Stimulated activated CD8-positive, alpha-beta memory T cell treated with anti-CD3 and anti-CD28 coated beads, Interleukin-12 subunit alpha, Interleukin-12 subunit beta, amount 100 ng/mL, for 24 hours (primary cell): ENCODE data around the gene TSPAN33.

Experiments
- DNase-seq: peaks from one replicate; pipeline ENCODE4 v3.0.0-alpha.2; 2020; ENCODE audit errors: extremely low read depth

The TSPAN33 gene

DNA sequence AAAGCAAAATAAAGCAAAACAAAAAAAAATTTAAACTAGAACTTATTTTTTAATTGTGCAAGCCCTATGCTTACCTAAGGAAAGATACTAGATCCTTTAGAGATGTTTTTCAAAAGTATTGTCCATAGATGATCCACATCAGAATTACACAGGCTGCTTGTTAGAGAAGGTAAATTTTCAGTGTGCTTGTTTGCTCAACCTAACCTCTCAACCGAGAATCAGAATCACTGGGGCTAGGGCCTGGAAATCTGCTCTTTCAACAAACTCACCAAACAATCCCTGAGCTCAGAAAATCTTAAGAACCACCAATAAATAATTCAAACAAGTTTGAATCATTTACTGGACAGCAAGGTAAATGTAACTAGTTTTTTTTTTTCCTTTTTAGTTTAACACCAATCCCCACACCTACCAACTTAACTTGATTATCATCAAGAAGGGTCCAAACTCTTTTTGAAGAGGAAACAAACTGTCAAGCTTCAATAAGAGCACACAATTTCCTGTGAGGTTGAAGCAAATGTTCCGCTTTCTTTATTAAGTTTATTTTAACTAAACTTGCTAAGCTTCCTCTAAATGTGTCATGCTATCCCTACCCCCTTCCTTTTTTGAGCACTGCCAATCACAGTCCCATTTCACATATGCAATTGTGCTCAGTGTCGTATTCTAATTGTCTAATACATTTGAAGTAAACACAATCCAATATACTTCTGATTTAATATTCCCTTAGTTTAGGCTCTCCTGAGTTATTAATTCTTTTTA lies 7.4 kb upstream of the TSPAN33 start:
- DNase-seq: no peak

DNA sequence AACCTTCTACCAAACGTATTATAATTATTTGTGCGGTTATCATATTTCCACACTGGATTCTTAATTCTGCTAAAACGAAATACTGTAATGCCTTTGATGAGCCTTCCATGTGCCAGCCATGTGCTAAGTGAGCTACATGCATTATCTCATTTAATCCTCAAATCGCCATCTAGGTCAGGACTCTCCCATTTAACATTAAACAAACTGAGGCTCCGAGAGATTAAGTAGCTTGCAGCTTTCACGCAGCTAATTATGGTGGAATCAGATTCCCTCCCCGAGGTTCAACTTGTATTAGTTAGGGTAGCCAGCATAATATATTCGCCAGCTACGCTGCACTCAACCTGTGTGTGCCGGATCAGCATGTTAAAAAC lies 798 bp upstream of the TSPAN33 start:
- no peak for DNase-seq

DNA sequence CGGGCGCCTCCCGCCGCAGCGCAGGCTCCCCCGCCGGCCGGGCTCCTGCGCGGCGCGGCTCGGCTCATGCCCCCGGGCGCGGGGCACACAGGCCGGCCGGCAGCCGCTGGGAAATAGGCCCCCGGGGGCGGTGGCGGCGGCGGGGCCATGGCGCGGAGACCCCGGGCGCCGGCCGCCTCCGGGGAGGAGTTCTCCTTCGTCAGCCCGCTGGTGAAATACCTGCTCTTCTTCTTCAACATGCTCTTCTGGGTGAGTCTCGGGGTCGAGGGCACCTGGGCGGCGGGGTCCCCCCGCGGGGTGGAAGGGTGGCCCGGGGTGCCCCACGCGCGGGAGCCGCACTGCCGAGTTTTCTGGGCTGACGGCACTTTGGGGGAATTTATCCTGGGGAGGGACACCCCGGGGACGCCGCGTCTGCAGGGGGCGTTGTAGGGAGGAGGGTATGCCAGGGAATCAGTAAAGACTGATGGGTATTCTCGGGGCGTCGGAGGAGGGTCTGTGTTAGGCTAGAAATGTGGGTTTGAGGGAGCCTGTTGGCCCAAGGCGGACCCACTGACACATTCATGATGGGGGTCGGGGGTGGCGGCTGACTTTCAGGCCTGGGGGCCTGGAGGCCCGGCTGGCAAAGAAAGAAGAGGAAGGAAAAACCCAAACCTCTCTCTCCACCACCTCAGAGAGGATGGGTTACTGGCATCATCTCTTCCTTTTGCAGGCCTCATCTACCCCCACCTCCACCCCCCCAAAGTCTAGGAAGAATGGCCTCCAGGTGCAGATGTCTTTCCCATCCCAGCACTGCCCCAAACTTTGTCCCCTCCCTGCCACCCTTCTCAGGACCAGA lies 544 bp downstream of the TSPAN33 start:
- DNase-seq: no peak

DNA sequence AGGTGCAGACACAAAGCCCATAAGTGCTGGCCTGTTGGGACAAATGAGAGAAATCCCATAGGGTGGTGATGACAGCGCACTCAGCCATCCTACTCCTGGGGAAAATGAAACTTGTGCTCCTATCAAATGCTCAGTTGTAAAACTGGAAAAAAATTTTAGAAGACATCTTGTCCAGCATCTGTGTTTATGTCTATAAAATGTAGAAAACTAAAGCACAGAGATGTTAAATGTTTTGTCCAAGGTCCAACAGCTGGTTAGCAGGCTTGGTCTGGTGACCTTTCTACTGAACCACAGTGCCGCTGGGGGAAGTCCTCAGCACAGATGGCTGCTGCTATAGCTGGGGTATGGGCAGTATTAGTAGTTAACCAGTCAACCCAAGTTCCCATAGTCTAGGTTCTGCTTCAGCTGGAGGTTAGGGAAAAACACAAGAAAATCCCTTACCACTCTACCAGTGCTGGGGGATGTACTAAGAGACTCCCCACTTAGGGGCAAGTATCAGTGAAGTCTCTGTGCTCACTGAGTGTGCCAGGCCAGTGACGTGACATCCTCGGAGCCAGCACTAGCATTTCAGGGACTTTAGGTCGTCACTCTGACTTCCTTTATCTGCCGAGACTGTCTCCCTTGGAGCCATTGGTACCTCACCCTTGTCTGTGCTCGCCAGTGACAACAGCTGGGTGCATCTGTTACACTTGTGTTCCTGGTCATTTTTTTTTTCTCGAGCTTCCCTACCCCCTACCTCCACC lies 1.9 kb downstream of the TSPAN33 start:
- DNase-seq: no peak

DNA sequence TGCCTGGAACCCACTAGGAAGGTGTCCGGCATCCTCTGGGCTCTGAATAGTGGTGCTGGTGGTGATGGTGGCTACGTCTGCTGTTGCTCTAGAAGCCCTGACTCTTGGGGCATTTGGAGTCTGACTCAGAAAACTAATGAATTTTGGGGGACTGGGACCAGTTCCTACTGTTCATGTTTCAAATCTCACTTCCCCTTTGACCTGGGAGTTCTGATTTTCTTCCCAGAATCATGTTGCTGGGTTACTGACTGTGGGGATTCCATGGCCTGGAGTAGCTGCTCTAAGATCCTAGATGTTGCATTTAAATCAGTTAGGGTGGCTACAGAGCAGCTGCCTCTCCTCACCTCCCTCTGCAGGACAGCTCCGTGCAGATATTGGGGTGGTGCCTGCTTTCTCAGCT lies 3.2 kb downstream of the TSPAN33 start:
- DNase-seq: no peak

DNA sequence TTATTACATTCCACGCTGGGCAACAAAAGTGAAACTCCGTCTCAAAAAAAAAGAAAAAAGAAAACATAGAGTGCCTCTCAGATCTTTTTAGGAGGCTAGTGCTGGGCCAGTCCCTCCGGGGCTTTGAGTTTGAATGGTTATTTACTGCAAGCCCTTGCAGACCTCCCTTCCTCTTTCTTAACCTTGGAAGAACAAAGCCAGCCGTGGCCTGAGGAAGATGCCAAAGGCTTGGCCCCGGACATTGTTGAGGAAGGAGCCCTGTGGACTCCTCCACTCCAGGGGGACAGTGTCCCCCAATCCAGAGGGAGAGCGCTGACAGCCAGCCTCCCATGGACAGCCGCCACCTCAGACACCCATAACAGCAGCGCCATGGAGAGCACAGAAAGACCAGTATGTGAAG lies 5.0 kb downstream of the TSPAN33 start:
- no peak for DNase-seq

DNA sequence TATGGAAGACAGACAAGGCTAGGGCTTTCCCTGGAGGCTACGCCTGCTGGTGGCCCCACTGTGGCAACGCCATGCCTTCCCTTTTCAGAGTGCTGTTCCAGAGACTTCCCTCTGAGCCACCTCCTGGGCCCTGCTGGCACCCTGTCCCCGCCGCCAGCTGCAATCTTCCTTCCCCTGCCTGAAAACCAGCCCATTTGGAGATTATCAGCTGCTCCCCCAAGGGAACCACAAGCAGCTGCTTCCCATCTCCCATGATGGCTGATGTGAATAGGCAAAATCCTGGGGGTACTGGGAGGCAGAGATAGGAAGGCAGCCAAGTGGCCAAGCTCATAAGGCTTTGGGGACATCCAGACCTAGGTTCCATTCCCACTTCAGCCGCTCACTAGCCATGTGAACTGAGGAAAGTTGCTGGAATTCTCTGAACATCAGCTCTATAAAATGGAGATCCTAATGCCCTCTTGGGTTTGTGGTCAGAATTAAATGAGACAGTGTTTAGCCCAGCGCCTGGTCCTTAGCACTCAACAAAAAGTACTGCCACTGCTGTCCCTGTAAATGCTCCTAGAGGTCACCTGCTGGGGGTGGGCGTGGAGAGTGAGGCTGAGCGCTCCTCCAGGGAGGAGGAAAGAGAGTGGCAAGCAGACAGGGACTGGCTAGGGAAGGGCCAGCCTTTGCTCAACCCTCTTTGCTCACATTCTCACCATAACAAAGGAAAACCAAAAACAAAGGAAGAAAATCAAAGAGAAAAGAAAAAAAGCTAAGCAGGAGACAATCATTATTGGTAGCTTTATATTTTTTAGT lies 5.9 kb downstream of the TSPAN33 start:
- no peak for DNase-seq

DNA sequence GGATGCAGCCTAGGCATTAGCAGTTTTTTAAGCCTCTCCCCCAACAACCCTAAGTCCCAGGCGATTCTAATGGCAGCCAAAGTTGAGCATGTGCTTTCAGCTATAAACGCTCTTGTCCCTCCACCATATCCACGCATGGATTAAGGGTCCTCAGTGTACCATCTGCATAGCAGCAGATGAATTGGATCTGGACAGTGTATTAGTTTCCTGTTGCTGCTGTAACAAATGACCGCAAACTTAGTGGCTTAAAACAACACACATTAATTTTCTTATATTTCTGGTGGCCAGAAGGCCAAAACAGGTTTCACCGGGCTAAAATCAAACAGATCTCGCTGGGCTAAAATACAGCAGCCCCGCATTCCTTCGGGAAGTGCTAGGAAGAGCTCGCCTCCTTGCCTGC lies 13.1 kb downstream of the TSPAN33 start:
- DNase-seq: no peak

DNA sequence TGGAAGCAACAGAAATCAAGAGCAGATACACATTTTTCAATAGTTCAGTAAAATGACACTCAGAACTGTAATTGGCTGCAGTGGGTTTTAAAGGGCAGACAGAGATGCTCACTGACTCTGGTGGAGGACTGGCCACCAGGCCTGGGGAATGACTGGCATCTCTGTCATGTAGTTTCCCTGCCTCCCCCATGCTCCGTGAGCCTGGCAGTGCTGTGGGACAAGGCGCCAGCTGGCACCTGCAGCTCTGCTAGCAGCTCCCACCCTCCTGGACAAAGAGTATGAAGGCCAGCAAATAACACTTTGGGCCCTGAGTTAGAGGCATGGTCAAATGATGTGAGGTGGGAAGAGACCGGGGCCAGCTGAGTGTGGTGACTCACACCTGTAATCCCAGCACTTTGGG lies 15.0 kb downstream of the TSPAN33 start:
- no peak for DNase-seq

DNA sequence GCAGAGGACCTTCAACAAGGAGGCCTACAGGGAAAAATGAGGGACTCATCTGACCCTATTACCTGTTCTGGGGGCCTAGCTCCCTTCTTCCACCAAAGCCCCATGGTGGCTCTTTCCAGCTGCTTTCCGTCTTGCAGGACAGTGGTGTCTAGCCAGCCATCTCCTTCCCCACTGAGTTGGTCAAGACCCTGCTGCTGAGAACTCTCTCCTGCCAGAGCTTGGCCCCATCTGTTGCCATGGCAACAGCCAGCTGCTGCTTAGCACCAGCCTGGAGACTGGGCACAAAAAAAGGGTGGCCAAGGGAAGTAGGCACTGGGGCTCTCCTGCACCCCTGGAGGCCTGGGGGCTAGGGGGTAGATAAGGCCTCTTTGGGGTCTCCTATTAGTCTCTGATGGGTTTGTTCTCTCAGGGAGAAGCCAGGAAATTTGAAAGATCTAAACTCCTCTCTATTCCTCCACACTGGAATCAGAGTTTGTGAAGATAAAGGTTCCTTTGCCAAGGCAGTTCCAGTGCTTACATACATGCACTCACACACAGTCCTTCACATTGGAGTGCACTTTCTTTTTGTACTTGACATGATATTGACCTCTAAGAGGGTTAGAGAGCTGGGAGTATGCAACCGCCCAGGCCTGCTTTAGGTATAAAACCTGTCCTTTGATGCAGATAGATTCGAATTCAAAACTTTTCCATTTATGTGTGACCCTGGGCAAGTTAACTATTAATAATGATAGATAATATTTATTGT lies 15.8 kb downstream of the TSPAN33 start:
- DNase-seq: no peak

DNA sequence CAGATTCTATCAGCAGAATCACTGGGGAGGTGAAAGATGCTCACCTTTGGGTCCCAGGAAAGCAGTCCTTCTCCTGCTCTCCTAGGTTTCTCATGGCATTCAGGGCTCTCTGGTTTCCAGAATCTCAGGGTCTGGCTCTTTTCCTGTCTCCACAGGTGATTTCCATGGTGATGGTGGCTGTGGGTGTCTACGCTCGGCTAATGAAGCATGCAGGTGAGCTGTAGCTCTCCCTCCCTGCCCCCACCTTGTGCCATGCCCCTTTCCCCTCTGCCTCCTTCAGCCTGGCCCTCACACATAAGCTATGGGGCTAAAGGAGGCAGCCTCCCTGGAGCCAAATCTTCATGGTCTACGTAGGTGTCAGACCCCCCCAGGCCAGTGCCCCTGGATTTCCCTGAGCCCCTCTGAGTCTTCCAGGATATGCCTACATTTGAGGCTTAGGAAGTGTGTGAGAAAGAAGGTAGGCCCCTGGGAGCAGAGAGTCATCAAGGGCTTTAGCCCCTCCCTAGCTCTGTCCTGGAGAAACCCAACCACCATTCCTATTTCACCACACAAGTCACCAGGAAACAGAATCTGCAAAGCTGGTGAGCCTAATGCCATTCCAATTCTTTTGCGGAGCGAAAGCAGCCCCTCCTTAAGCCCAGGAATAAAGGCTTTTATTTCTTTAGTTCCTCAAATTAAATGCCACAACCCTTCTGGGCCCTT lies 17.2 kb downstream of the TSPAN33 start:
- no peak for DNase-seq

DNA sequence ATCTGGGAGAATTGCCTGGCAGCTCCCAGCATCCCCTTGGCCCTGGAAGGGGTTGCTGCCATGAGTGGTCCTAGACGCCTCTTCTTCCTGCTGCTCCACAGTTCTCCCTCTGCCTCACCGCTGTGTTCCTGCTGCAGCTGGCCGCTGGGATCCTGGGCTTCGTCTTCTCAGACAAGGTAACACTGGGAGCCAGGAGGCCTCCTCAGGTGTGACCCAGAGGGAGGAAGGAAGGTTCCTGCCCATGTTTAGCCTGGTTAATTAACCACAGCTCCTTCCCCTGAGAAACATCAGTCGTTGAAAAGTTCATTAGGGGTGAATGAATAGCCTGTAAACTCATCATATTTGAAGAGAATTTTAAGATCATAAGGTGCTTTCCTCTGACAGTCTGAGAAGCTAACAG lies 18.2 kb downstream of the TSPAN33 start:
- DNase-seq: no peak

DNA sequence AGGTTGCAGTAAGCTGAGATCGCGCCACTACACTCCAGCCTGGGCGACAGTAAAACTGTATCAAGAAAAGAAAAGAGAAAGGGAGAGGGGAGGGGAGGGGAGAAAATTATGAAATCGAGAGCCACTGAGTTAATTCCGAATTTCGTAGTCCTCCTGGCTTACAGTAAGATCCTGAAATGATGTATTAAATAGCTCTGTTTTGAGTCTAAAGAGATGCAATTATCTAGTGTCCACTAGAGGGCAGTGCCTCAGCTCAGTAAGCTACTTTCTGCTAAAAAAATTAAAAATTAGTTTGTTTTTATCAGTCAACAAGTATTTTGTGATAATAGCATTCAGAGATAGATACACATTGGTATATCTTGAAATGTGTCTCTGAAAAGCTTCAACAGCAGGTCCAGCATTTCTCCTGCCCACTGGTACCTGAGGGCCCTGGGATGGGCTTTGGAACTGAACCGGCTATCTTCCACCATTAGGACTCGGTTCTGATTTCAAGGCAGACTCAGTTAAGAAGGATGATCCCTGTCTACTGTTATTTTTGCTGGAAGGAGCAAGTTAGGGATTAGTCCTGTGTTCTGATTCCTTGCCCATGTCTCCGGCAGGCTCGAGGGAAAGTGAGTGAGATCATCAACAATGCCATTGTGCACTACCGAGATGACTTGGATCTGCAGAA lies 19.5 kb downstream of the TSPAN33 start:
- no peak for DNase-seq

DNA sequence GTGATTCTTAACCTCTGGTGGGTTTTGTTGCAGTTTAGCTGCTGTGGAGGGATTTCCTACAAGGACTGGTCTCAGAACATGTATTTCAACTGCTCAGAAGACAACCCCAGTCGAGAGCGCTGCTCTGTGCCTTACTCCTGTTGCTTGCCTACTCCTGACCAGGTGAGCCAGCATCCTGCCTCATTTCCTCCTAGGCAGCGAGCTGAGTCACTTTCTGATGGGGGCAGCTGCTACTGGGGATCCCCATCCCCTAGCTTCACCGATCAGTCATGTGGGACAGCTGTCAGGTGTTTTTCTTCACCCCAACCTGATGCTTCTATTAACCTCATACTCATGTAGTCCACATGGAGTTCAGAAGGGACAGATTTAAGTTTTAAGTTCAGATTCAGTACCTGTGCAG lies 22.2 kb downstream of the TSPAN33 start:
- no peak for DNase-seq

DNA sequence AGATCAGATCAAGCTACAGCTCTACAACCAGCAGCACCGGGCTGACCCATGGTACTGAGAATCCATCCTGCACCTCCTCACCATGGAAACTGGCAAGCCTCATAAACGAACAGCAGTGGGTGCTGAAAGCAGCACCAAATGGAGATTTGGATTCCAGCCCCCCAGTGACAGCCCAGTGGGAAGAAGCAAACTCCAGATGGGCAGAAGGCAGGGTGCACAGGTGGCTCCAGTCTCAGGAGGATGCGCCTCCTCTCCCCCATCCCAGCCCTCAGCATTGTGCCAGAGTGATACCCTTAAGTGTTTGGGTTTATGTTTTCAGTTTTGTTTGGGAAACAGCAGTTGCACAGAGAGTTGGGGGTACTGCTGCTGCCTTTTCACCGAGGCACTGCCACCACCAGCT lies 23.3 kb downstream of the TSPAN33 start:
- DNase-seq: no peak

DNA sequence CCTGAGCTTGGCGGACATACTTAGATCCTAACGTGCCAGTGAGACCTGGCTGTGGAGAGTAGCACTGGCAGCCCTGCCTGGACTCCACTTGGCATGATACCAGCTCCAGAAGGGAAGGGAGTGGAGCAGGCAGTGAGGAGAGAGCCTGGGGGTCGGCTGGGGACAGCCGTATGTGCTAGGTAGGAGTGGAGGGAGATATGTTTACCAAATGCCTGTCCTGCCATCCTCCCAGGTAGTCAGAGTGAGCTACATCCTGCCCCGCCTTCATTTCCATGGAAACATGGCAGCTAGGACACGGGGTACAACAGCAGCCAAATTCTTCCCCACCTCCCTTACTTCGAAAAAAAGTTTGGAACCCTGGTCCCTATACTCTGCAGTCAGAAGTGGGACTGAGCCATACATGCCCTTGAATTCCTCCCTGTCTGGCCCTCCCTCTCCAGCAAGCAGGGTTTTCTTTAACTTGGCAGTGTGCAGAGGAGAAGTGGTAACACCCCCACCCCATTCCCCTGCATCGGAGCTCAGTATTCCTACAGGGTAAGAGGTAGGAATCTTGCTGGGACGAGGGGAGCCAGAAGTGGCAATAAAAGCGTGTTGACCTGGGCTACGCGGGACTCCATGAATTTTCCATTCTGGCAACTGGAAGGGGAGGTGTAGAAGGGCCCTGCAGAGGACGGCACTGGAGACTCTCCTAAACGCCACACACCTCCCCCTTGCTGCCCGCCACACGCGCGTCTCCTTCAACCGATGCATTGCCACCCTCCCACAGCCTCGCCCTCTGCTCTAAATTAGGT lies 23.9 kb downstream of the TSPAN33 start:
- no peak for DNase-seq

DNA sequence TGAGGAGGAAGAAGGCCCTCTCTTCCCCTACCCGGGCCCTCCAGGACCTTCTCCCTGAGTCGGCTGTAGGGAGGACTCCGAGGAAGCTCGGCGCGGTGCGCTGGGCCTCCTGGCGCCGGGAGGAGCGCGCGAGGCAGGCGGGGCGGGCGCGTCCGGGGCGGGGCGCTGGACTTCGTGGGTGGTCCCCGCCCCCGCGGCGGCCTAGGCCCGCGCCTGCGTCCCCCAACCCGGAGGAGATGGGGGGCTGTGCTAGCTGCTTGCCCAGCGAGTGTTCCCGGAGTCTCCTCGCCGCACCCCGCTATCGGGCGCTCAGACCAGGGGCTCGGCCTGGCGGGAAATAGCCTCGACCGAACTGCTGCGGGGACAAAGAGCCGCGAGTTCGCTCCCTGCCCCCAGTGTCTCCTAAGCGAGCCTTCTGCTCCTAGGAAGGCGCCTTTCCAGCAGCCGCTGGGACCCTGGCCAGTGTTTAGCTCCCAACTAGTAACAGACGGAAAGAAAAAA lies 24.7 kb downstream of the TSPAN33 start:
- peak; percentile 21 for DNase-seq

DNA sequence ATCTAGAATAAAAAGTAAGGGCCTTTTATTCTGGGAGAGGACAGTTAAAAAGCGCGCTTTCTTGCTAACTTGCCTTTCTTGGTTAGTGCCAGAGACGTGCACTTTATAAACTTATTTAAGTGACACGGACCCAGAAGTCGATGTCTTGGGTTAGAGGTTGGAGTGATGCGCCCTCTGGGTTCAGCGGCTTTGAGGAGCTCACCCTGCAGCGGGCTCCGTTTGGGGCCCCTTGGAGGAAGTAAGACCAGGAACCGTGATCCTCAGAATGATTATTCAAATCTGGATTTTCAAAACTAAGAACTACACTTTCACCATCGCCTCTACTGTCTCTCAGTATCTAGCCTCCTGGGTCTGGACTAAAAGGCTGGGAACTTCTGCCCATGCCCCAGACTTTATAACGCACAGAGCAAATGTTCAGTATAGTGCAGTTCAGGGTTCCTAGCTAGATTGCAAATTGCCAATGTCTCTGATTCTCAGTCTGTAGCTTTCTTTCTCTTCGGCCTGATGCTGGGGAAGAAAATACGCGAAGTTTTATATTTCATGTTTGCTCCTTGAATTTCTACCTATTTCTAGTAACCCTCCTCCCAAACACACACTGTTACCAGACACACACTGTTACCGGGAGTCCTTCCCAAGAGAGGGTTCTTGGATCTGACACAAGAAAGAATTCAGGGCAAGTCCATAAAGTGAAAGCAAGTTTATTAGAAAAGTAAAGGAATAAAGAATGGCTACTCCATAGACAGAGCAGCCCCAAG lies 25.4 kb downstream of the TSPAN33 start:
- no peak for DNase-seq
